Measurements from ENCODE around the gene PCNX2. TPM values are rescaled to one million over a fixed set of nuclear protein-coding genes. Genes with fewer than 3 reads are reported as not detected.

PCNX2 gene
- total and polyA plus RNA-seq, 2 of the 13 experiments (the other 11 are each of a cell fraction or from before 2014, with no cell fraction given): 0.11 to 0.42 TPM

DNA sequence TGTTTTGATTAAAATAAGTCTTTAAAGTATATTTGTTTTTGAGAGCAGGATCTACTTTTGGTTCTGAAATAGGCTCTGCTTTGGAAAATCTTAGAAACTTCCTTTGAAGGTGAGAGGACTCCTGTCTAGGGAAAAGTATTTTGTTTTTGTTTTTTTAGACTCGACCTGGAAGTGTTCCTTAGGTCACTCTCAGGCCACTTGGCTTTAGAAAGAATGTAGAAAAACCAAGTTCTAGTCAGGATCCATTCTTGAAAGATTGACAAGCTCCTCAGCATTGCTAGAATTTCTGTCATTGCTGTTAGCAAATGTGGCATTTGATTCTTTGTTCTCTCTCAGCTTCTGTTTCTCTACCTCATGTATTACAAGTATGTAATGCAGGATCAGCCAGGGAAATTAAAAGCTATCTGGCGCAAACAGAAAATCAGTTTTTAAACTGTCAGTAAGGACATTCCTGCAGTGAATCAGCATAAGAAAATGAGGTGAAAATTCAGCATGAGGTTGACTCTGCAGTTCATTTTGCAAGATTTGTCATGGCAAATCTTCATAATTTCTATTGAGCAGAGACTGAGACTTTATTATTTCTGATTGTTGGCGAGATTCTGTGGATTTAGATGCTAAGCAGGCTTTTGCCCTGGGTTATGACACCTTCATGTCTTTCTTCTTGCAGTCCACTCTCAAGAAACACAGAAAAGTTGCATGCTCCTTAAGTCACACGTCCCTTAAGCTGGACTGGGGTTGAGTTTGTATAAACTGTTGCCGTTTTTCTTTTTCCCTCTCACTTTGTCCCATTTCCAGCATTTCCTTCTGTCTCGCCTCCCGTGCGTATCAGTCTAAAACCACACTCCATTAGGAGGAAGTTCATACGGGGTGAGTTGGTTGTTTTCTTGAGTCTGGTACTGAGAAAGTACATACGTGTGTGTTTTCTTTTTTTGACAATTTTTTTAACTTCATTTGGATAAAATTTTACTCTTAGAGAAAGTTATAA is 332.5 kb downstream of the PCNX2 start:
- no peak for ATAC-seq
- no peak overlapping the region for H3K27ac ChIP-seq (ENCODE audit: extremely low read length, insufficient read depth, low read length)
- H3K4me2 ChIP-seq (ENCODE audit: low read depth, low read length): no peak overlapping the region
- no peak overlapping the region for H3K4me3 ChIP-seq (replicated peaks in 1 of 3; ENCODE audit: insufficient read depth in 1 of 3, low read depth in 2 of 3, low read length in 3 of 3)
- H3K9me3 ChIP-seq (ENCODE audit: low read length): no peaks in the 10 kb centered on the region
- ChIA-PET CTCF (ENCODE audit: low intra/inter-chr PET ratio, low total read pairs) (no interaction called here), POLR2A (no interaction called here)
- FAIRE-seq: no peak
- peaks cover 5 to 46% of the 10 kb centered on the region in 2 experiments for H3K36me3 ChIP-seq (replicated peaks in 1 of 2; ENCODE audit: control insufficient read depth in 1 of 2, insufficient read depth in 2 of 2, low read length in 2 of 2)
- no peak overlapping the region for H2AFZ ChIP-seq (ENCODE audit: low read length)
- TF ChIP-seq SP140L (CRISPR knock-in tag; IDR thresholded peaks at IDR 0.05; ENCODE audit: borderline replicate concordance): no peak
- no peak for TF ChIP-seq HDAC6 (IDR thresholded peaks at IDR 0.05; ENCODE audit: low read depth, low read length)
- no peak for TF ChIP-seq POLR2AphosphoS2 (IDR thresholded peaks at IDR 0.05; ENCODE audit: low read depth, low read length)
- no peak for TF ChIP-seq U2AF2 (IDR thresholded peaks at IDR 0.05; ENCODE audit: low read depth, low read length)
- TF ChIP-seq TGIF2 (CRISPR knock-in tag; IDR thresholded peaks at IDR 0.05): no peak
- TF ChIP-seq, protein P1, sequence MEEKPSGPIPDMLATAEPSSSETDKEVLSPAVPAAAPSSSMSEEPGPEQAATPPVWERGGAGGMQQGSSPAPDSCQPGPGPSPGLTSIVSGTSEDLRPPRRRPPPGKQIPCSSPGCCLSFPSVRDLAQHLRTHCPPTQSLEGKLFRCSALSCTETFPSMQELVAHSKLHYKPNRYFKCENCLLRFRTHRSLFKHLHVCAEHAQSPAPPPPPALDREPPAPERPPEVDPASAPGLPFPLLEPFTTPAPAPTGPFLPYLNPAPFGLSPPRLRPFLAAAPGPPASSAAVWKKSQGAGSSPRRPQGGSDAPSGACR (CRISPR knock-in tag; IDR thresholded peaks at IDR 0.05): no peak
- TF ChIP-seq MXI1 (IDR thresholded peaks at IDR 0.05; ENCODE audit: borderline replicate concordance, low read depth, low read length): no peak
- TF ChIP-seq ATF7-NPFF (CRISPR knock-in tag; IDR thresholded peaks at IDR 0.05; ENCODE audit: low read depth): no peak
- TF ChIP-seq, protein P2, sequence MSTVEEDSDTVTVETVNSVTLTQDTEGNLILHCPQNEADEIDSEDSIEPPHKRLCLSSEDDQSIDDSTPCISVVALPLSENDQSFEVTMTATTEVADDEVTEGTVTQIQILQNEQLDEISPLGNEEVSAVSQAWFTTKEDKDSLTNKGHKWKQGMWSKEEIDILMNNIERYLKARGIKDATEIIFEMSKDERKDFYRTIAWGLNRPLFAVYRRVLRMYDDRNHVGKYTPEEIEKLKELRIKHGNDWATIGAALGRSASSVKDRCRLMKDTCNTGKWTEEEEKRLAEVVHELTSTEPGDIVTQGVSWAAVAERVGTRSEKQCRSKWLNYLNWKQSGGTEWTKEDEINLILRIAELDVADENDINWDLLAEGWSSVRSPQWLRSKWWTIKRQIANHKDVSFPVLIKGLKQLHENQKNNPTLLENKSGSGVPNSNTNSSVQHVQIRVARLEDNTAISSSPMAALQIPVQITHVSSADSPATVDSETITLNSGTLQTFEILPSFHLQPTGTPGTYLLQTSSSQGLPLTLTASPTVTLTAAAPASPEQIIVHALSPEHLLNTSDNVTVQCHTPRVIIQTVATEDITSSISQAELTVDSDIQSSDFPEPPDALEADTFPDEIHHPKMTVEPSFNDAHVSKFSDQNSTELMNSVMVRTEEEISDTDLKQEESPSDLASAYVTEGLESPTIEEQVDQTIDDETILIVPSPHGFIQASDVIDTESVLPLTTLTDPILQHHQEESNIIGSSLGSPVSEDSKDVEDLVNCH (CRISPR knock-in tag; IDR thresholded peaks at IDR 0.05): no peak
- no peak for TF ChIP-seq SP5 (CRISPR knock-in tag; IDR thresholded peaks at IDR 0.05; ENCODE audit: borderline replicate concordance, low read depth)
- TF ChIP-seq SRY (CRISPR knock-in tag; IDR thresholded peaks at IDR 0.05): no peak
- TF ChIP-seq ZNF83 (CRISPR knock-in tag; IDR thresholded peaks at IDR 0.05; ENCODE audit: borderline replicate concordance): no peak
- TF ChIP-seq ZNF780A (CRISPR knock-in tag; IDR thresholded peaks at IDR 0.05): no peak
- TF ChIP-seq EEA1 (CRISPR knock-in tag; IDR thresholded peaks at IDR 0.05; ENCODE audit: borderline replicate concordance): no peak
- TF ChIP-seq, protein P3, sequence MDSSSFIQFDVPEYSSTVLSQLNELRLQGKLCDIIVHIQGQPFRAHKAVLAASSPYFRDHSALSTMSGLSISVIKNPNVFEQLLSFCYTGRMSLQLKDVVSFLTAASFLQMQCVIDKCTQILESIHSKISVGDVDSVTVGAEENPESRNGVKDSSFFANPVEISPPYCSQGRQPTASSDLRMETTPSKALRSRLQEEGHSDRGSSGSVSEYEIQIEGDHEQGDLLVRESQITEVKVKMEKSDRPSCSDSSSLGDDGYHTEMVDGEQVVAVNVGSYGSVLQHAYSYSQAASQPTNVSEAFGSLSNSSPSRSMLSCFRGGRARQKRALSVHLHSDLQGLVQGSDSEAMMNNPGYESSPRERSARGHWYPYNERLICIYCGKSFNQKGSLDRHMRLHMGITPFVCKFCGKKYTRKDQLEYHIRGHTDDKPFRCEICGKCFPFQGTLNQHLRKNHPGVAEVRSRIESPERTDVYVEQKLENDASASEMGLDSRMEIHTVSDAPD (CRISPR knock-in tag; IDR thresholded peaks at IDR 0.05): no peak
- H3K4me1 ChIP-seq (ENCODE audit: insufficient read depth, low read length): no peaks in the 10 kb centered on the region
- 96% methylated on average over 10 of the region's 10 CpGs for WGBS (ENCODE audit: low lambda C conversion rate)
- H3K27me3 ChIP-seq (ENCODE audit: control insufficient read depth in 1 of 2, insufficient read depth in 2 of 2, low read length in 2 of 2): no peaks in the 10 kb centered on the region
- no peak for DNase-seq (ENCODE audit: low spot score)
- in situ Hi-C loops (cut with HindIII; ENCODE audit: extremely low pct_ligation_motif_present, low pct_unique_long_range_greater_than_20kb): loop anchor here (25.0 kb wide), 1 partner anchor 1101 kb away; no protein-coding TSS in a partner anchor
- H3K9ac ChIP-seq (ENCODE audit: insufficient read depth, low read depth, low read length): no peak overlapping the region
- H3K79me2 ChIP-seq (ENCODE audit: insufficient read depth, low read length): no peaks in the 10 kb centered on the region
- intact Hi-C loops (cut with micrococcal nuclease; ENCODE audit: unreplicated experiment): no loop called here
- no peaks in the 10 kb centered on the region for H4K20me1 ChIP-seq (ENCODE audit: insufficient read depth, low read length)
- no TSS peak for BruUV-seq (replicated peaks)
